GM23338 (cell line): Measurements from ENCODE around the gene CPNE1. TPM values are rescaled to one million over a fixed set of nuclear protein-coding genes. Genes with fewer than 3 reads are reported as not detected.

ENCODE experiments used
- ATAC-seq: fragments of 200-7000 bp; cut with Tn5 transposase; 3 replicates; pipeline ENCODE4 v1.9.1; 2020
- DNase-seq: peaks from one replicate; pipeline ENCODE4 v3.0.0-alpha.2; 2015; ENCODE audit warnings: low spot score
- H2AFZ ChIP-seq: fragments of 200-600 bp; sonication (generic); 2 replicates; pipeline ENCODE4 v1.8.0; 2016; ENCODE audit warnings: antibody characterized with exemption, mild to moderate bottlenecking, moderate library complexity
- H3F3A ChIP-seq: fragments of 200-600 bp; sonication (generic); replicated peaks from 2 replicates; pipeline ENCODE4 v1.8.0; 2017; ENCODE audit warnings: antibody characterized with exemption, mixed run types, low read depth
- H3K27ac ChIP-seq: fragments of 200-600 bp; sonication (generic); 2 replicates; pipeline ENCODE4 v1.6.1; 2016; ENCODE audit warnings: low read depth
- H3K27me3 ChIP-seq: fragments of 200-600 bp; sonication (generic); 2 replicates; pipeline ENCODE4 v1.8.0; 2016; ENCODE audit warnings: mild to moderate bottlenecking, mixed run types, moderate library complexity; ENCODE audit not compliant: insufficient read depth
- H3K36me3 ChIP-seq: fragments of 200-600 bp; sonication (generic); 2 replicates; pipeline ENCODE4 v1.8.0; 2016; ENCODE audit warnings: mild to moderate bottlenecking; ENCODE audit not compliant: insufficient read depth
- H3K4me1 ChIP-seq: fragments of 200-600 bp; sonication (generic); 2 replicates; pipeline ENCODE4 v1.8.0; 2016; ENCODE audit warnings: mild to moderate bottlenecking, moderate library complexity; ENCODE audit not compliant: insufficient read depth
- H3K4me2 ChIP-seq: fragments of 200-600 bp; sonication (generic); 2 replicates; pipeline ENCODE4 v1.7.1; 2017; ENCODE audit warnings: mixed run types
- H3K4me3 ChIP-seq: fragments of 200-600 bp; sonication (generic); 2 replicates; pipeline ENCODE4 v1.6.1; 2016; ENCODE audit warnings: mixed run types
- H3K79me2 ChIP-seq: fragments of 200-600 bp; sonication (generic); replicated peaks from 2 replicates; pipeline ENCODE4 v1.8.0; 2017; ENCODE audit warnings: mild to moderate bottlenecking; ENCODE audit not compliant: insufficient read depth
- H3K9me2 ChIP-seq: fragments of 200-600 bp; sonication (generic); 2 replicates; pipeline ENCODE4 v1.8.0; 2017; ENCODE audit not compliant: insufficient read depth
- H4K20me1 ChIP-seq: fragments of 200-600 bp; sonication (generic); replicated peaks from 2 replicates; pipeline ENCODE4 v1.8.0; 2017; ENCODE audit warnings: mild to moderate bottlenecking; ENCODE audit not compliant: insufficient read depth
- H3K27ac Mint-ChIP-seq: 2 replicates; pipeline ENCODE4 v1.8.0; 2020; ENCODE audit warnings: inconsistent platforms, mild to moderate bottlenecking, moderate library complexity, mixed read lengths
- H3K27me3 Mint-ChIP-seq: 3 replicates; pipeline ENCODE4 v1.8.0; 2022; ENCODE audit warnings: low read depth, mild to moderate bottlenecking, moderate library complexity, mixed read lengths, inconsistent platforms; ENCODE audit not compliant: insufficient read depth, poor library complexity
- H3K36me3 Mint-ChIP-seq: 3 replicates; pipeline ENCODE4 v1.8.0; 2021; ENCODE audit warnings: low read depth, mild to moderate bottlenecking, inconsistent platforms, moderate library complexity, mixed read lengths
- H3K4me1 Mint-ChIP-seq: 3 replicates; pipeline ENCODE4 v1.8.0; 2020; ENCODE audit warnings: mild to moderate bottlenecking, inconsistent platforms, mixed read lengths
- H3K4me3 Mint-ChIP-seq: 3 replicates; pipeline ENCODE4 v1.8.0; 2021; ENCODE audit warnings: moderate library complexity, mild to moderate bottlenecking, inconsistent platforms, mixed read lengths
- H3K9me3 Mint-ChIP-seq: 3 replicates; pipeline ENCODE4 v1.8.0; 2020; ENCODE audit warnings: moderate library complexity, mild to moderate bottlenecking, inconsistent platforms, mixed read lengths
- CREB1 ChIP-seq: fragments of 250-450 bp; sonication (Bioruptor Pico); IDR thresholded peaks from 2 replicates; pipeline ENCODE4 v1.5.0; 2020; ENCODE audit warnings: low read depth, mild to moderate bottlenecking, moderate library complexity
- EZH2 ChIP-seq: fragments of 200-600 bp; sonication (generic); IDR thresholded peaks from one replicate; pipeline ENCODE4 v1.8.0; 2017; ENCODE audit warnings: antibody characterized with exemption, mild to moderate bottlenecking, low read depth; ENCODE audit not compliant: unreplicated experiment
- EZH2phosphoT487 ChIP-seq: fragments of 200-600 bp; sonication (generic); IDR thresholded peaks from one replicate; pipeline ENCODE4 v1.8.1; 2018; ENCODE audit warnings: antibody characterized with exemption; ENCODE audit not compliant: unreplicated experiment
- JUNB ChIP-seq: IDR thresholded peaks from one replicate; pipeline ENCODE4 v1.6.1; 2016; ENCODE audit warnings: antibody characterized with exemption; ENCODE audit not compliant: unreplicated experiment
- NANOG ChIP-seq: IDR thresholded peaks from 2 replicates; pipeline ENCODE4 v1.6.1; 2016; ENCODE audit warnings: antibody characterized with exemption, borderline replicate concordance
- POLR2AphosphoS5 ChIP-seq: IDR thresholded peaks from 2 replicates; pipeline ENCODE4 v1.6.1; 2016; ENCODE audit warnings: antibody characterized with exemption, low read depth
- ZNF114 ChIP-seq: fragments of 250-450 bp; sonication (Bioruptor Pico); IDR thresholded peaks from 2 replicates; pipeline ENCODE4 v1.5.0; 2020; ENCODE audit warnings: mild to moderate bottlenecking, moderate library complexity
- ZNF331 ChIP-seq: fragments of 250-450 bp; sonication (Bioruptor Pico); IDR thresholded peaks from 2 replicates; pipeline ENCODE4 v1.5.0; 2020; ENCODE audit warnings: low read depth, mild to moderate bottlenecking, moderate library complexity
- polyA plus RNA-seq: library from polyadenylated mRNA; unstranded; fragments of >200 nt; fragmentation: Nextera tagmentation; extraction: Ambion mirVana; gene quantifications from 2 replicates; pipeline ENCODE4 v1.2.1, GENCODE V29; 2016
- total RNA-seq: library from RNA; depleted of rRNA; stranded (reverse); fragments of >200 nt; shearing (Covaris generic); gene quantifications from 2 replicates; pipeline ENCODE4 v1.2.3, GENCODE V29; 2014
- TF ChIP-seq, protein P1 (sequence below): fragments of 250-450 bp; sonication (Bioruptor Pico); IDR thresholded peaks from 2 replicates; pipeline ENCODE4 v1.5.0; 2020; ENCODE audit warnings: mild to moderate bottlenecking, moderate library complexity
- TF ChIP-seq, protein P2 (sequence below): IDR thresholded peaks from 2 replicates; pipeline ENCODE4 v1.6.1; 2016; ENCODE audit warnings: antibody characterized with exemption
- TF ChIP-seq, protein P3 (sequence below): IDR thresholded peaks from one replicate; pipeline ENCODE4 v1.6.1; 2018; ENCODE audit warnings: antibody characterized with exemption; ENCODE audit not compliant: unreplicated experiment
- TF ChIP-seq, protein P4 (sequence below), 2 experiments: fragments of 200-600 bp in 1 of 2; sonication (generic) in 1 of 2; conservative IDR thresholded peaks; 2 replicates each; pipeline versions ENCODE4 v1.5.1 to v1.6.1; 2016 to 2017; ENCODE audit warnings: antibody characterized with exemption in 2 of 2, low read depth in 2 of 2, mild to moderate bottlenecking in 2 of 2, moderate library complexity in 1 of 2

The CPNE1 gene
- total and polyA plus RNA-seq, 2 experiments from 2014 or later: 189 to 196 TPM

DNA sequence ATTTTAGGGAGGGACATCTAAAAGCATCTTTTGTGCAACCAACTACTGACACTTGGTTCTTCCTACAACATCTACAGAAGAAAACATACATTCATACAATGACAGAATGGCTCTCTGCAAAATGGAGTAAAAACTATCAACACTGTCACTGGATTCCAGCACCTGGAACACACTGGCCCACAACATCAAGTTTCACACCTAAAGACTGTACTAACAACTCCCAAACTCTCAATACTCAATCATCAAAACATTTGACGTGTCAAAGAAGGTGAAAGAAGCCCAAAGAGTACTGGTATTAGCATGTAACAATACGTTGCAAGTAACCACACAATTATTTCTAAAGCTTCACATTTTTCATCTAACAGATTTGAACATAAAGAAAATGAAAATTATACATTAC lies 2.1 kb downstream of the CPNE1 start:
- H3K27me3 Mint-ChIP-seq: peaks cover 9% of the 10 kb centered on the region
- ATAC-seq (no peak), DNase-seq (no peak)
- Histone ChIP-seq H3K36me3 (no peaks in the 10 kb centered on the region), H3K4me1 (peaks cover 43% of the 10 kb centered on the region), H3K4me2 (peak overlapping the region; percentile 94), H4K20me1 (peaks cover 59% of the 10 kb centered on the region), H3K9me2 (no peaks in the 10 kb centered on the region), H3K79me2 (peaks cover 72% of the 10 kb centered on the region), H3K27me3 (no peaks in the 10 kb centered on the region), H2AFZ (no peak overlapping the region), H3F3A (no peaks in the 10 kb centered on the region), H3K27ac (no peak overlapping the region), H3K4me3 (peak overlapping the region; percentile 95)
- H3K9me3 Mint-ChIP-seq: no peaks in the 10 kb centered on the region
- peaks cover 3% of the 10 kb centered on the region; the same call in 1 of the 3 replicates for H3K36me3 Mint-ChIP-seq
- peak overlapping the region; percentile 98 for H3K4me3 Mint-ChIP-seq
- H3K4me1 Mint-ChIP-seq: peaks cover 36% of the 10 kb centered on the region; the same call in 2 of the 3 replicates
- TF ChIP-seq POLR2AphosphoS5 (no peak), CREB1 (CRISPR knock-in tag) (no peak), NANOG (no peak), JUNB (no peak), EZH2 (no peak), ZNF114 (CRISPR knock-in tag) (no peak), ZNF331 (CRISPR knock-in tag) (no peak), EZH2phosphoT487 (no peak)
- TF ChIP-seq, protein P1, sequence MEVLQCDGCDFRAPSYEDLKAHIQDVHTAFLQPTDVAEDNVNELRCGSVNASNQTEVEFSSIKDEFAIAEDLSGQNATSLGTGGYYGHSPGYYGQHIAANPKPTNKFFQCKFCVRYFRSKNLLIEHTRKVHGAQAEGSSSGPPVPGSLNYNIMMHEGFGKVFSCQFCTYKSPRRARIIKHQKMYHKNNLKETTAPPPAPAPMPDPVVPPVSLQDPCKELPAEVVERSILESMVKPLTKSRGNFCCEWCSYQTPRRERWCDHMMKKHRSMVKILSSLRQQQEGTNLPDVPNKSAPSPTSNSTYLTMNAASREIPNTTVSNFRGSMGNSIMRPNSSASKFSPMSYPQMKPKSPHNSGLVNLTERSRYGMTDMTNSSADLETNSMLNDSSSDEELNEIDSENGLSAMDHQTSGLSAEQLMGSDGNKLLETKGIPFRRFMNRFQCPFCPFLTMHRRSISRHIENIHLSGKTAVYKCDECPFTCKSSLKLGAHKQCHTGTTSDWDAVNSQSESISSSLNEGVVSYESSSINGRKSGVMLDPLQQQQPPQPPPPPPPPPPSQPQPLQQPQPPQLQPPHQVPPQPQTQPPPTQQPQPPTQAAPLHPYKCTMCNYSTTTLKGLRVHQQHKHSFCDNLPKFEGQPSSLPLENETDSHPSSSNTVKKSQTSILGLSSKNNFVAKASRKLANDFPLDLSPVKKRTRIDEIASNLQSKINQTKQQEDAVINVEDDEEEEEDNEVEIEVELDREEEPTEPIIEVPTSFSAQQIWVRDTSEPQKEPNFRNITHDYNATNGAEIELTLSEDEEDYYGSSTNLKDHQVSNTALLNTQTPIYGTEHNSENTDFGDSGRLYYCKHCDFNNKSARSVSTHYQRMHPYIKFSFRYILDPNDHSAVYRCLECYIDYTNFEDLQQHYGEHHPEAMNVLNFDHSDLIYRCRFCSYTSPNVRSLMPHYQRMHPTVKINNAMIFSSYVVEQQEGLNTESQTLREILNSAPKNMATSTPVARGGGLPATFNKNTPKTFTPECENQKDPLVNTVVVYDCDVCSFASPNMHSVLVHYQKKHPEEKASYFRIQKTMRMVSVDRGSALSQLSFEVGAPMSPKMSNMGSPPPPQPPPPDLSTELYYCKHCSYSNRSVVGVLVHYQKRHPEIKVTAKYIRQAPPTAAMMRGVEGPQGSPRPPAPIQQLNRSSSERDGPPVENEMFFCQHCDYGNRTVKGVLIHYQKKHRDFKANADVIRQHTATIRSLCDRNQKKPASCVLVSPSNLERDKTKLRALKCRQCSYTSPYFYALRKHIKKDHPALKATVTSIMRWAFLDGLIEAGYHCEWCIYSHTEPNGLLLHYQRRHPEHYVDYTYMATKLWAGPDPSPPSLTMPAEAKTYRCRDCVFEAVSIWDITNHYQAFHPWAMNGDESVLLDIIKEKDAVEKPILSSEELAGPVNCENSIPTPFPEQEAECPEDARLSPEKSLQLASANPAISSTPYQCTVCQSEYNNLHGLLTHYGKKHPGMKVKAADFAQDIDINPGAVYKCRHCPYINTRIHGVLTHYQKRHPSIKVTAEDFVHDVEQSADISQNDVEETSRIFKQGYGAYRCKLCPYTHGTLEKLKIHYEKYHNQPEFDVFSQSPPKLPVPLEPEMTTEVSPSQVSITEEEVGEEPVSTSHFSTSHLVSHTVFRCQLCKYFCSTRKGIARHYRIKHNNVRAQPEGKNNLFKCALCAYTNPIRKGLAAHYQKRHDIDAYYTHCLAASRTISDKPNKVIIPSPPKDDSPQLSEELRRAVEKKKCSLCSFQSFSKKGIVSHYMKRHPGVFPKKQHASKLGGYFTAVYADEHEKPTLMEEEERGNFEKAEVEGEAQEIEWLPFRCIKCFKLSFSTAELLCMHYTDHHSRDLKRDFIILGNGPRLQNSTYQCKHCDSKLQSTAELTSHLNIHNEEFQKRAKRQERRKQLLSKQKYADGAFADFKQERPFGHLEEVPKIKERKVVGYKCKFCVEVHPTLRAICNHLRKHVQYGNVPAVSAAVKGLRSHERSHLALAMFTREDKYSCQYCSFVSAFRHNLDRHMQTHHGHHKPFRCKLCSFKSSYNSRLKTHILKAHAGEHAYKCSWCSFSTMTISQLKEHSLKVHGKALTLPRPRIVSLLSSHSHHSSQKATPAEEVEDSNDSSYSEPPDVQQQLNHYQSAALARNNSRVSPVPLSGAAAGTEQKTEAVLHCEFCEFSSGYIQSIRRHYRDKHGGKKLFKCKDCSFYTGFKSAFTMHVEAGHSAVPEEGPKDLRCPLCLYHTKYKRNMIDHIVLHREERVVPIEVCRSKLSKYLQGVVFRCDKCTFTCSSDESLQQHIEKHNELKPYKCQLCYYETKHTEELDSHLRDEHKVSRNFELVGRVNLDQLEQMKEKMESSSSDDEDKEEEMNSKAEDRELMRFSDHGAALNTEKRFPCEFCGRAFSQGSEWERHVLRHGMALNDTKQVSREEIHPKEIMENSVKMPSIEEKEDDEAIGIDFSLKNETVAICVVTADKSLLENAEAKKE (CRISPR knock-in tag): no peak
- TF ChIP-seq, protein P2, sequence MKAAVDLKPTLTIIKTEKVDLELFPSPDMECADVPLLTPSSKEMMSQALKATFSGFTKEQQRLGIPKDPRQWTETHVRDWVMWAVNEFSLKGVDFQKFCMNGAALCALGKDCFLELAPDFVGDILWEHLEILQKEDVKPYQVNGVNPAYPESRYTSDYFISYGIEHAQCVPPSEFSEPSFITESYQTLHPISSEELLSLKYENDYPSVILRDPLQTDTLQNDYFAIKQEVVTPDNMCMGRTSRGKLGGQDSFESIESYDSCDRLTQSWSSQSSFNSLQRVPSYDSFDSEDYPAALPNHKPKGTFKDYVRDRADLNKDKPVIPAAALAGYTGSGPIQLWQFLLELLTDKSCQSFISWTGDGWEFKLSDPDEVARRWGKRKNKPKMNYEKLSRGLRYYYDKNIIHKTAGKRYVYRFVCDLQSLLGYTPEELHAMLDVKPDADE: no peak
- TF ChIP-seq, protein P3, sequence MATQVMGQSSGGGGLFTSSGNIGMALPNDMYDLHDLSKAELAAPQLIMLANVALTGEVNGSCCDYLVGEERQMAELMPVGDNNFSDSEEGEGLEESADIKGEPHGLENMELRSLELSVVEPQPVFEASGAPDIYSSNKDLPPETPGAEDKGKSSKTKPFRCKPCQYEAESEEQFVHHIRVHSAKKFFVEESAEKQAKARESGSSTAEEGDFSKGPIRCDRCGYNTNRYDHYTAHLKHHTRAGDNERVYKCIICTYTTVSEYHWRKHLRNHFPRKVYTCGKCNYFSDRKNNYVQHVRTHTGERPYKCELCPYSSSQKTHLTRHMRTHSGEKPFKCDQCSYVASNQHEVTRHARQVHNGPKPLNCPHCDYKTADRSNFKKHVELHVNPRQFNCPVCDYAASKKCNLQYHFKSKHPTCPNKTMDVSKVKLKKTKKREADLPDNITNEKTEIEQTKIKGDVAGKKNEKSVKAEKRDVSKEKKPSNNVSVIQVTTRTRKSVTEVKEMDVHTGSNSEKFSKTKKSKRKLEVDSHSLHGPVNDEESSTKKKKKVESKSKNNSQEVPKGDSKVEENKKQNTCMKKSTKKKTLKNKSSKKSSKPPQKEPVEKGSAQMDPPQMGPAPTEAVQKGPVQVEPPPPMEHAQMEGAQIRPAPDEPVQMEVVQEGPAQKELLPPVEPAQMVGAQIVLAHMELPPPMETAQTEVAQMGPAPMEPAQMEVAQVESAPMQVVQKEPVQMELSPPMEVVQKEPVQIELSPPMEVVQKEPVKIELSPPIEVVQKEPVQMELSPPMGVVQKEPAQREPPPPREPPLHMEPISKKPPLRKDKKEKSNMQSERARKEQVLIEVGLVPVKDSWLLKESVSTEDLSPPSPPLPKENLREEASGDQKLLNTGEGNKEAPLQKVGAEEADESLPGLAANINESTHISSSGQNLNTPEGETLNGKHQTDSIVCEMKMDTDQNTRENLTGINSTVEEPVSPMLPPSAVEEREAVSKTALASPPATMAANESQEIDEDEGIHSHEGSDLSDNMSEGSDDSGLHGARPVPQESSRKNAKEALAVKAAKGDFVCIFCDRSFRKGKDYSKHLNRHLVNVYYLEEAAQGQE: no peak
- TF ChIP-seq, protein P4, sequence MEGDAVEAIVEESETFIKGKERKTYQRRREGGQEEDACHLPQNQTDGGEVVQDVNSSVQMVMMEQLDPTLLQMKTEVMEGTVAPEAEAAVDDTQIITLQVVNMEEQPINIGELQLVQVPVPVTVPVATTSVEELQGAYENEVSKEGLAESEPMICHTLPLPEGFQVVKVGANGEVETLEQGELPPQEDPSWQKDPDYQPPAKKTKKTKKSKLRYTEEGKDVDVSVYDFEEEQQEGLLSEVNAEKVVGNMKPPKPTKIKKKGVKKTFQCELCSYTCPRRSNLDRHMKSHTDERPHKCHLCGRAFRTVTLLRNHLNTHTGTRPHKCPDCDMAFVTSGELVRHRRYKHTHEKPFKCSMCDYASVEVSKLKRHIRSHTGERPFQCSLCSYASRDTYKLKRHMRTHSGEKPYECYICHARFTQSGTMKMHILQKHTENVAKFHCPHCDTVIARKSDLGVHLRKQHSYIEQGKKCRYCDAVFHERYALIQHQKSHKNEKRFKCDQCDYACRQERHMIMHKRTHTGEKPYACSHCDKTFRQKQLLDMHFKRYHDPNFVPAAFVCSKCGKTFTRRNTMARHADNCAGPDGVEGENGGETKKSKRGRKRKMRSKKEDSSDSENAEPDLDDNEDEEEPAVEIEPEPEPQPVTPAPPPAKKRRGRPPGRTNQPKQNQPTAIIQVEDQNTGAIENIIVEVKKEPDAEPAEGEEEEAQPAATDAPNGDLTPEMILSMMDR (conservative IDR thresholded peaks at IDR 0.05; ENCODE audit: low read depth in 2 of 2): no peak
- no peak overlapping the region for H3K27ac Mint-ChIP-seq
